Cardiac fibroblast (primary cell): Measurements from ENCODE around the gene COBL.

Experiments used
- DNase-seq, 2 donors: peaks; one replicate each; pipeline versions ENCODE4 v3.0.0 to v3.0.0-alpha.2; 2010; ENCODE audit warnings: low read depth in 2 of 2
- H3K4me3 ChIP-seq, 2 donors: replicated peaks in 1 of 2; 1 replicate in 1 of 2; 2 replicates in 1 of 2; pipeline ENCODE4 v1.5.1; 2011; ENCODE audit warnings: low read depth in 2 of 2, low read length in 2 of 2, mild to moderate bottlenecking in 2 of 2, moderate library complexity in 1 of 2
- TF ChIP-seq, protein P1 (sequence below): IDR thresholded peaks from one replicate; pipeline ENCODE4 v1.5.1; 2011; ENCODE audit warnings: low read depth, mild to moderate bottlenecking, low read length, inconsistent platforms

The COBL gene

GRCh38 chr7:51256916-51257315, 59.7 kb downstream of the COBL start:
- H3K4me3 ChIP-seq = no peak overlapping the region
- TF ChIP-seq, protein P1, sequence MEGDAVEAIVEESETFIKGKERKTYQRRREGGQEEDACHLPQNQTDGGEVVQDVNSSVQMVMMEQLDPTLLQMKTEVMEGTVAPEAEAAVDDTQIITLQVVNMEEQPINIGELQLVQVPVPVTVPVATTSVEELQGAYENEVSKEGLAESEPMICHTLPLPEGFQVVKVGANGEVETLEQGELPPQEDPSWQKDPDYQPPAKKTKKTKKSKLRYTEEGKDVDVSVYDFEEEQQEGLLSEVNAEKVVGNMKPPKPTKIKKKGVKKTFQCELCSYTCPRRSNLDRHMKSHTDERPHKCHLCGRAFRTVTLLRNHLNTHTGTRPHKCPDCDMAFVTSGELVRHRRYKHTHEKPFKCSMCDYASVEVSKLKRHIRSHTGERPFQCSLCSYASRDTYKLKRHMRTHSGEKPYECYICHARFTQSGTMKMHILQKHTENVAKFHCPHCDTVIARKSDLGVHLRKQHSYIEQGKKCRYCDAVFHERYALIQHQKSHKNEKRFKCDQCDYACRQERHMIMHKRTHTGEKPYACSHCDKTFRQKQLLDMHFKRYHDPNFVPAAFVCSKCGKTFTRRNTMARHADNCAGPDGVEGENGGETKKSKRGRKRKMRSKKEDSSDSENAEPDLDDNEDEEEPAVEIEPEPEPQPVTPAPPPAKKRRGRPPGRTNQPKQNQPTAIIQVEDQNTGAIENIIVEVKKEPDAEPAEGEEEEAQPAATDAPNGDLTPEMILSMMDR = no peak
- DNase-seq = no peak

GRCh38 chr7:51256209-51256781, 60.3 kb downstream of the COBL start:
- TF ChIP-seq, protein P1 = no peak
- DNase-seq = no peak
- H3K4me3 ChIP-seq = no peak overlapping the region

- TF ChIP-seq, protein P1 = no peak
- no peak overlapping the region for H3K4me3 ChIP-seq
- no peak for DNase-seq
Measured at GRCh38 chr7:51255536-51256208, 60.9 kb downstream of the COBL start.

DNA sequence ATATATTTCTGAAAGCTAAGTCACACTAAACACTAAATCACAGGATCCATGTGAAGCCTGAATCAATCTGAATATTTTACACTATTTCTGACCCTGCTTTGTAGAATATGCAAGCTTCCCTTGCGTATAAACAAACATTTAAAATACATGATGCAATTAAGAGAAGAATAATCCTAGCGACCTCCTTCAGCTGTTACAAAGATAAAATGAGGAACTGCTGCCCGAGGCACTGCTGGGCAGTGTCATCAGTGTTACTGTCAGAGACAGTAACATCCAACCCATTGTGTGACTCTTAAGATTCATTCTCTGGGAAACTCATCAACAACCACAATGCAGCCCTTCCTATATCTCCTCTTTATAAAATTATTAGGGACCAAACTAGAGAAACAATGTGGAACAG, 61.6 kb downstream of the COBL start:
- DNase-seq = no peak
- no peak overlapping the region for H3K4me3 ChIP-seq
- TF ChIP-seq, protein P1 = no peak

- TF ChIP-seq, protein P1 = no peak
- no peak for DNase-seq
- no peak overlapping the region for H3K4me3 ChIP-seq
Measured at GRCh38 chr7:51253157-51253556, 63.5 kb downstream of the COBL start.

DNA sequence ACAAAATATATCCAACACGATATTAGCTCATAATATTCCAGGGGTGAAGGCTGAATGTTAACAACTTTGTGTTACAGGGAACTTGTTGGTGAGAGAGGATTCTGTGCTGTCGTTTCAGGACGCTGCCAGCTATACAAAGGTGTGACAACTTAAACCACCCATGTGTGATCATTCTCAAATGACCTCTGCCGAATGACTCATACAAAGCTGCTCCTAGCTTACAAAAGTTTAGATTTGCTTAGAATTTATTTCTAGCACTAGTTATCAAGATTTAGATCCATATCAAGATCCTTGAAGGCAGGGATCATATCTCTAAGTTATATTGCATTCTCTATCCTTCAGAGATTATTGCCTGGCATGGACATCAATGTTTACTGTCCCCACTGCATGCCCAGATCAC, 65.3 kb downstream of the COBL start:
- H3K4me3 ChIP-seq = no peak overlapping the region
- no peak for DNase-seq
- TF ChIP-seq, protein P1 = no peak
